GM18526 (cell line): ENCODE data around the gene GRAMD4.

ENCODE experiments used
- POLR2A ChIP-seq: IDR thresholded peaks from 3 replicates; pipeline ENCODE4 v1.6.1; 2011; ENCODE audit not compliant: insufficient read length; ENCODE audit errors: extremely low read depth

GRAMD4 gene, protein sequence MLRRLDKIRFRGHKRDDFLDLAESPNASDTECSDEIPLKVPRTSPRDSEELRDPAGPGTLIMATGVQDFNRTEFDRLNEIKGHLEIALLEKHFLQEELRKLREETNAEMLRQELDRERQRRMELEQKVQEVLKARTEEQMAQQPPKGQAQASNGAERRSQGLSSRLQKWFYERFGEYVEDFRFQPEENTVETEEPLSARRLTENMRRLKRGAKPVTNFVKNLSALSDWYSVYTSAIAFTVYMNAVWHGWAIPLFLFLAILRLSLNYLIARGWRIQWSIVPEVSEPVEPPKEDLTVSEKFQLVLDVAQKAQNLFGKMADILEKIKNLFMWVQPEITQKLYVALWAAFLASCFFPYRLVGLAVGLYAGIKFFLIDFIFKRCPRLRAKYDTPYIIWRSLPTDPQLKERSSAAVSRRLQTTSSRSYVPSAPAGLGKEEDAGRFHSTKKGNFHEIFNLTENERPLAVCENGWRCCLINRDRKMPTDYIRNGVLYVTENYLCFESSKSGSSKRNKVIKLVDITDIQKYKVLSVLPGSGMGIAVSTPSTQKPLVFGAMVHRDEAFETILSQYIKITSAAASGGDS

DNA sequence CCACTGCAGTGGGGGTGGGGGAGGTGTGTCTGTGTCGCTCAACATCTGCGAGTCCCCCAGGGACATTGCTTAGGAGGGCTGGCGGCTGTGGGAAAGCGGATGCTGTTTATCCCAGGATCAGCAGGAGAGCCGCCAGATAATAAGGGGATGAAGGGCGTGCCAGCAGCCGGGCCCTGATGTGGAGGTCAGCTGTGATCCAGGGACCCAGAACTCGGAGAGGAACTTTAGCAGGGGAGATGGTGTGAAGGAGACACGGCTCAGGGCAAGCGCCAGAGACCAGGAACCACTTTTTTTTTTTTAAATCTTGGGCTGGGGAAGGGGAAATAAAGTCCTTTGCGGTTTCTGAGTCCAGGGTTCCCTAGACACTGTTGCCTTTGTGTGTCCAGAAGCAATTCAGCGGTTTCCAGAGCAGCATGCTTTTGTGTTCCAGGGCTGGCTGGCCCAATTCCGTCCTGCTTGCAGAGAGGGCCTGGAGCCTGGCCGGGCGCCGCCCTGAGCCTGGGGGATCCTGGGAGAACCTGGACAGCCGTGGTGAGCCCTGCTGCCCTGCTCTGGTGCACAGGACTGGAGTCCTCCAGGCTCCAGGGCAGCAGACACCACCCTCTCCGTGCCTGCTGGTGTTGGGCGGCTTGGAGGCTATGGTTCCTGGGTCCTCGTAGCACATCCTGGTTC lies at the start of gene GRAMD4:
Gene GRAMD4, plus strand, starts transcription at position 557 of the 672 bp plus-strand sequence. CDS start 6,414 bp downstream, outside the sequence.
- no peak for TF ChIP-seq POLR2A

DNA sequence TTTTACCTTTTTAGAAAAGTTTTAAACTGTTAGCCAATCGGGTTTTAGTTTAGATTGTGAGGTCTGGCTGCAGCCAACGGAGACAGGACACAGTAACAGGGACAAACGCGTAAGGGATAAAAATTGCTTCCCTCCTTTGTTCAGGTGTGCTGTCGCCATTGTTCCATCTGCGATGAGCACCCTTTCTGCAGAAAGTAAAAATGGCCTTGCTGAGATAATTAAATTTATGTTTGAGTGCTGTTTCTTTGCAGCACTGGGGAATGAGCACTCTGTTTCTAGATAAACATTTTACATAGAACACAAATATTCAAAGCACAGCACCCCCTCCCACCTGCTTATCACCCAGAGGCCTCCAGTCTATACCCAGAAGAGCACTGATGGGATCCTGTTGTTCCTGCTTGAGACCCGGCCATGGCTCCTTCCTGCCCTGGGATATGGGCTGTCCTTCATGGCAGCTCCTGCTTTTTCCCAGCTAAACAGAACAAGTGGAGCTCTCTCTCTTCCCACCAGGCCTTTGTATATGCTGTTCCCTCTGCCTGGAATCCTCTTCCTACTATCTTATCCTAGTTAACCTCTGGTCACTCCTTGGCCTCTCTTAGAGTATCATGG lies 48.4 kb upstream of the GRAMD4 start:
- TF ChIP-seq POLR2A = no peak

DNA sequence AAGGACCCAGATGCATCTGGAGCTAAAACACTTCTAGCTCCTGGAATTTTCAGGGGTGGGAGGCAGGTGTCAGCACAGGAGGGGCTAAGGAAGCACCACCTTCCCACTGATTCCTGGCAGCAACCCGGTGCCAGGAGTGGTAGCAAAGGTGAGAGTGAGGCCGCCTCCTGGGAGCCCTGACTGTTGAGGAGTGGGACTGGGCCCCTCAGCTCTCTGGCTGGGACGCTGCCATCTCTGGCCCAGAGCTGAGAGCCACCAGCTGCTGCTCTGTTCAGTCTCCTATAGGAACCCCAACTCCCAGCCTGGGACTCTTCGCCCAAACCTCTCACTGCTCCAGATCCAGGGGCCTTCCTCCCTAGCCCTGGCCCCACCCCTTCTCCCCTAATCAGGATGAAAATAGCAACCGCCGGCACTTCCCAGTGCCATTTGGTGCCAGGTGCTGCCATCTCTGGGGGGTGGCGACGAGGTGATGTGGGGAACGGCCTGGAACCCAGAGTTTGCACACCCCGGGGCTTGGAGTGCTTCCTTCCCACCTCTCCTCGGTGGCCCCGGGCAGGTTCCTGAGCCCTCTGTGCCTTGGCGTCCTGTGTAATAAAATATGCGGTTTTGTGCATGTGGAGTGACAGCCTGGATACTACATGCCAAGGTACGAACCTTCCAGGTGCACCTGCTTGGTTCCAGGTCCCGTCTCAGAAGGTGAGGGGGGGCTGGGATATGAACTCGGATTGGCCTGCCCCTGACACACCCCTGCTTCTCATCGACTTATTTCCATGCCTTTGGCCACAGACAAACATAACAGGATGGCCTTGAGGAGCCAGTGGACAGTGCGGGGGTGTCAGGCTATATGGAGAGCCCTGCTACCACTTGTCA lies 47.0 kb upstream of the GRAMD4 start:
- TF ChIP-seq POLR2A = no peak

DNA sequence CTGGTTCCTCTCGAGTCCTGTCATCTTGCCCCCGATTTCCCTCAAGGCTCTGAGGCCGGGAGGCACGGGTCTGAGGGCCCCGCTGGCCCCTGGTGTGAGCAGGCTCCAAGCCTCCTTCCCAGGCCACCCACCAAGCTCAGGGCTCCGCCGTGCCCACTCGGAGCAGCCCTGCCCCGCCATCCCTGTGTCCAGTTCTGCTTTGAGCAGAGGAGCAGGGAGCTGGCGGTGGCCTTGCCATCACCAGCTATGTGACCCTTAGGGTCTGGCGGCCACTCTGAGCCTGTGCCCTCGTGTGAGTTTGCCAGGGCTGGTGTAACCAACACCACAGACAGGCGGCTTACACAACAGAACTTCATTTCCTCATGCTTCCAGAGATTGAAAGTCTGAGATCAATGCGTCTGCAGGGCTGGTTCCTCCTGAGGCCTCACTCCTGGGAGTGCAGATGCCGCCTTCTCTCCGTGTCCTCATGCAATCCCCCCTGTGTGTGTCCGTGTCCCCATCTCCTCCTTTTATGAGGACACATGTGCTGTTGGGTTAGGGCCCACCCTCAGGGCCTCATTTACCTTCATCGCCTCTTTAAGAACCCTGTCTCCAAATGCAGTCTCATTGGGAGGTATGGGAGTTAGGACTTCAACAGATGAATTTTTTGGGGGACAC lies 46.3 kb upstream of the GRAMD4 start:
- no peak for TF ChIP-seq POLR2A

DNA sequence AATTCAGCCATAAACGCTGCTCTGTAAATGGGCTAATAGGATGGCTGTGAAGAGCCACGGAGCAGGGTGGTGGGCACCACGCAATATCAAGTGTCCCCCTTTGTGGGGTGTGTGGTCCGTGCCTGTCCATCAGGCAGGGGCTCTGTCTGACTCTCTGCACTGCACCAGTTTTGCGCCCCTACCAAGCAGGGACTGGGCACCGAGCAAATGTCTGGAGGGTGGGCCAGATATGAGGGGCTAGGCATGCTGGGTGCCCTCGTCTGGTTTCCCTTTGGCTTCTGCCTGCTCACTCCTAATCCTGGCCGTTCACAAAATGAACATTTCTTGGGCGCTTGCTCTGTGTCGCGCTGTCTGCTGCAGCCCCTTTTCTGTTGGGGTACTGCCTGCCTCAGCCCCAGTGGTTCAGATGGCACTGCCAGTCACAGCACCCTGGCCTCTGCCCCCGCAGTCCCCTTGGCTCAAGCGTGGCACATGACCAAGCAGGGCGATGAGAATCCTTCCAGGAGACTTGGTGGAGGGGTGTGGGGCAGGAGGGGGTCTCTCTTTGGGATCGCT lies 45.7 kb upstream of the GRAMD4 start:
- no peak for TF ChIP-seq POLR2A

DNA sequence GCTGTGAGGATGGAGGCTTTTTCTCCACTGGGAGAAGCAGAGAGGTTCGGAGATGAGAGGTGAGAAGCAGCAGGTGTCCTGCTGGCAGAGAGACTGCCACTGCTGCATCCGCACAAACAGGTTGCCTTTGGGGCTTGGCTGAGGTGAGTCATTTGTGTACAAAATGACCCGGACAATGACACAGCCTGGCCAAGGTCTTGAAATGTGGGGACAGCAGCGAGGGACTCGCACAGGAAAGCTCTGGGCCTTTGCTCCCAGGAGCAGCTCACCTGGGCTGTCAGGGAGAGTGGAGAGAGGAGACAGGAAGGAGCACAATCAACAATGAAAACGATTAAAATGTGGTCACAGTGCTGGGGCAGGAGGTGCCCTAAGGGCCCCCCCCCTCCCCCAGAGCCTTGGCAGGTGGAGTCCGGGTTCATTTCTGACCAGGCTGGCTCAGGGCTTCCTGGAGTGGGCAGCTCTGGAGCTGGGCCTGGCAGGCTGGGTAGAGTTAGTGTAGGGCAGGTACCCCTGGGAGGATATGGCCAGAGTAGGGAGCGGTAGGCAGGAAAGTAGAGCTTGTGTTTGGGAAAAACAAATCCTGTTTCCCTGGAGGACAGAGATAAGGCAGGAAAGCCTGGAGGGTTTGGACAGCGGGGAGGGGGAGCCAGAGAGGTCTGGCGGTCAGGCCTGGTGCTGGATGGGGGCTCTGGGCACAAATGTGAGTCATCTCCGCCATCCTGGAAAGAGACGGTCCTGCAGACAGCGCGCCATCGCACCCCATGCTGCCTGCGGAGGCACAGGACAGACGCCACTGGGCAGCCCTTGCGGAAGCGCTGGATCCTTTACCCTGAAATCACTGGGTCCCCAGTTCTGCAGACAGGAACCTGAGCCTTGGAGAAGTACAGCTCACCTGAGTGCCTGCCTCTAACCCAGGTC lies 44.9 kb upstream of the GRAMD4 start:
- no peak for TF ChIP-seq POLR2A

DNA sequence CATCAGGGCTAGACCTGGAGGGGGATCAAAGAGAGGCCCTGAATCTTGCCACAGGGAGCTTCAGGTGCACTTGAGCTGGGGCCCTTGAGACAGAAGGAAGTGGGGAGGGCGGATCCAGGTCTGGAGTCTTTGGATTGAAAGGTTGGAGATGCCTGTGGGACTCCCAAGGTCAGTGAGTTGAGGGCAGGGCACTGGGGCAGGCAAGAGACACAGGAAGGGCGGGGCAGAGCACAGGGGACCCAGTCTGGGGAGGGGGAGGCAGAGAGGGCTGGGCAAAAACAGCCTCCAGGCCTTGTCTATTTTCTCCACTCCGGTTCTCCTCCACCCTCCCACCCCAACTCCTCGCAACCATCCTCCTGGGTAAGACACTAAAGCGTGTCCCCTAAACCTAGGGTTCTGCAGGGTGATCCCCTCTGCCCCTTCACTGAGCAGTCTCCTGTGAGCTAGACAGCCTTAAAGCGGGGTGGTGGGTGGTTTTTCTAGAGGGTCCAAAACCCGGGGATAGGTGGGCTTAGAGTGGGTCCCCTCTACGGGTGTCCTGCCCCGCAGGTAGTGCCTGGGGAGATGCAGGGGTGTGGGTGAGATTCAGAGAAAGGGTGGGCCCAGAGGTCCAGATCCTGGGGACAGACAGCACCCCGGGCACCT lies 44.2 kb upstream of the GRAMD4 start:
- TF ChIP-seq POLR2A = no peak

DNA sequence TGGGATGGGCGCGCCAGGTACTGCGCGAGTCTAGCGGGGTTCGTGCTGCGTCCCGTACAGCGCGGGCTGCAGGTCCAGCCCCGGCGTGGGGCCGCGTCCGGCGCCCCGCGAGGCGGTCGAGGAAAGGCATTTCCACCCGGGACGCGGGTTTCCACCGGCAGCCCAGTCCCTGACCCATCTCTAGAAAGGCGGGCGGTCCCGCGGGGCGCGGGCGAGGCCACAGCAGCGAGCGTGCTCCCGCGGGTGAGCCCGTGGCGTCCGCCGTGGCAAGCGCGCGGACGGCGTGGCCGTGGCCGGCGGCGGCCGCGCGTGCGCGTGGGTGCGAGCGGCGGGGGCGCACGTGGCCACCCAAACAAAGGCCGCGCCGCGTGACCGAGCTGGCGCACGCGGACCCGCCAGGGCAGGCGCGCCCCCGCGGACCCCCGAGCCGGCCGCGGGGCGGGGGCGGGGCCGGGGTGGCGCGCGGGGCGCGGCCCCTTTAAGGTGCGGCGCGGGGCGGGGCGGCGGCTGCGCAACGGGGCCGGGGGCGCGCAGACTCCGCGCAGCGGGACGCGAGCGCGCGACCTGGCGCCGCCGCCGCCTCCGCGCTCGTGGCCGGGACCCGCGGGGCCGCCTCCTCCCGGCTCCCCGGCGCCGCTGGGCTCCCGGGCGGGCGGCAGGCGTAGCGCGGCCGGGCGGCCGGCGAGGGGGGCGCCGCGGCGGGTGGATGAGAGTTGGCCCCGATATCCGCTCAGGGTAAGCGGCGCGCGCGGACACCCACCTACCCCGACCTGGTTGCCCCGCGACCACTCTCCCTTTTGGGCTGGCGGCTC lies 43.4 kb upstream of the GRAMD4 start:
- peak; percentile 21 for TF ChIP-seq POLR2A

DNA sequence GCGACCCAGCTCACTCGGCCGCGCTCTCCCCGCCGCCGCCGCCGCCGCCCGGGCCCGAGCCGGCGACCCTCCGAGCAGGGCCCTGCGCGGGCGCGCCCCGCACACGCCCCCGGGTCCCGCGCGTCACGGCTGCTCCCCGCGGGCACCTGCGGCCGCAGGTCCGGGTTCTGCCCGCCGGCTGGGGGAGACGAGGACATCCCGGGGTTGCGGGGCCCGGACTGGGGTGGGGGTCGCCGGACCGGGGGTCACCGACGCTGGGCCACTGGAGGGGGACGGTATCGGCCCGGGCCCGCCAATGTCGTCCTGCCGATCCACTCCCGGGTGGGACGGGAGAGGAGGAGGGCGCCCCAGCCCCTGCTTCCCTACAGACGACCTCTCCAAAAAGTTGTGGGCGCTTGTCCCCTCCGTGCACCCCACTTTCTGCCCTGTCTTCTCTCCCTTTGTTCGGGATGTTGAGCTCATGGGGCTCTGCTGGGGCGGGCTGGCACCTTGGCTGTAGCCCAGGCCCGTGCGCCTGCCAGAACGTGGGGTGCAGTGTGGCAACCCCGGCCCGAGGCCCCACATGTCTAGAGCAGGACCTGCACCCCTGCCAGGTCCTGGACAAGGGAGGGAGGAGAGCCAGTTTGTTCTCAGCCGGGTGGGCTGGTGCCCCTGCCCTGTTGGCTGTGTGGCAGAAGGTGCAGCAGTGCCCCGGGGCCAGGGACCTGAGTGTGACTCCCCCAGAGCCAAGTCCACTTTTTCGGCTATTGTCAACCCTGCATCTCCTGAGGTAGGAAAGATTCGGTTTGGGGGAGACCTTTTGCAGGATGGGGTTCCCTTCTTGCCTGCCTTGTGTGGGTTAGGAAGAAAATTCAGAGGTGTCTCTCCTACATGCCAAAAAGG lies 42.6 kb upstream of the GRAMD4 start:
- no peak for TF ChIP-seq POLR2A

DNA sequence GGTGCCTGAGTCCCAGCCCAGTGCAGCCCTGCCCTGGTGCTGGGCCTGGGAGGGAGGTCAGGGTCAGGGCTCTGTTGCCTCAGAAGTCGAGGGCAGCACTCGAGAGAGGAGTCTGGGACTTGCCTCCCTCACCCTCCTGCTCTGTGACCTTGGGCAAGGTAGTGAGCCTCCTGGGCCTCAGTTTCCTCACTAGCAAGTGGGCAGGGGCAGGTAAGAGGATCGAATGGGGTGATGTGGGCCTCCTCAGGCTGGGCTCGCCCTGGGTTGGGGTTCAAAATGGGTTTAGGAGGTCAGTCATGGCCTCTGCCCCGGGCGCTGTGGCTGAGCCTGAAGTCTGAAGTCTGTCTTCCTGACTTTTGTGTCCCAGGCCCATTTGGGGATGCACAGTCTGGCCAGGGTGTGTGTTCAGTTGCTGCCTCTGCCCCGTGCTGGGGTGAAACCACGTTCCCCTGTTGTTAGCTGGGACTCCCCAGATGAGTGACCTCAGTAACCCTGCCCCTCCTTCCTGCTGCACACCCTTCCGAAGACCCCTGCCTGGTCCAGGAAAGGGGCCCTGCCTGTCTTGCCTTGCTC lies 41.8 kb upstream of the GRAMD4 start:
- TF ChIP-seq POLR2A = no peak

DNA sequence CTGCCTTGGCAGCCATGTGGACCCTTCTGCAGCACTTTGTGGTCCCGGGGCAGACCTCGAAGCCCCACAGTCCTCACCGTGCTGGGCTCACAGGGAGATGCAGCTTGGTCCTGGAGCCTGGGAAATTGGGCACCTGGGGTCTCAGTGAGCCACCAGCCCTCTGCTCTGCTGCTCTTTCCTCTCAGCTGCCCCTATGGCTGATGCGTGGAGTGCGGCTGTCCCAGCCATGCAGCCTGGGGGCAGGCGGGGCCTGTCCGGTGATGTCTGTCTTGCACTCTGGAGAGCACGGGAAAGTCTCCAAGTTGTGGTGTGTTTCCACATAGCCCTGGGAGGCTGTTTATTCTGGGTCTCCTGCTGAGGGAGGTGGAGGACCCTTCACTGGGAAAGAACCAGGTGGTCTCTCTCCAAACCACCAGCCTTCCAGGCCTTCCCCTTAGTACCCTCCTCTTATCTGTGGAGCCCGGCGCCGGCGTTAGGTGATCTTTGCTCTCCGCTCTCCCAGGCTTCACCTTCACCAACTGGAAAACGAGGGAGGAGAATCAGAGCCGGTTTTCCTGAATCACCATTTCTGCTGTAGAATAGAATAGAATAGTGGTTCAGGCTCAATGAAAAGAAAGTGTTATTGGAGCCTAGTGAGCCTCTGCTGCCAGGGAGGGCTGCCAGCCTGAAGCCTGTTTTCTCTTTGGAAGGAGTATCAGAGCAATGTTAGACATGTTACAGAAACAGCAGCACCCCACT lies 41.2 kb upstream of the GRAMD4 start:
- no peak for TF ChIP-seq POLR2A
